Umbilical cord (tissue), 2 donors: ENCODE data around the gene SLC17A2. TPM values are rescaled to one million over a fixed set of nuclear protein-coding genes. Genes with fewer than 3 reads are reported as not detected.

Experiments used
- DNase-seq: peaks from one replicate; pipeline ENCODE4 v3.0.0-alpha.2; 2015; ENCODE audit warnings: low spot score
- total RNA-seq: library from RNA; depleted of rRNA; stranded (reverse); fragments of >200 nt; gene quantifications from one replicate; pipeline ENCODE4 v1.2.3, GENCODE V29; 2014; ENCODE audit warnings: low replicate concordance; ENCODE audit not compliant: insufficient read depth

The SLC17A2 gene
- total RNA-seq: 0.48 TPM

GRCh38 chr6:25930532-25931410 lies at the start of gene SLC17A2:
SLC17A2 (minus strand) TSS chr6:25930691; CDS start chr6:25925796, 4,895 bp downstream.
- DNase-seq: no peak

- no peak for DNase-seq
These were observed 45.6 kb upstream of the SLC17A2 start for GRCh38 chr6:25975923-25976560.

- no peak for DNase-seq
These were observed 43.5 kb upstream of the SLC17A2 start for GRCh38 chr6:25973923-25974555.

- no peak for DNase-seq
These were observed 42.4 kb upstream of the SLC17A2 start for GRCh38 chr6:25972902-25973301.

- DNase-seq: no peak
These were observed 41.6 kb upstream of the SLC17A2 start for GRCh38 chr6:25972128-25972527.

- peak; percentile 63 for DNase-seq
These were observed 40.8 kb upstream of the SLC17A2 start for GRCh38 chr6:25971187-25971821.

GRCh38 chr6:25968769-25969168 lies 38.3 kb upstream of the SLC17A2 start:
- no peak for DNase-seq

- no peak for DNase-seq
These were observed 36.2 kb upstream of the SLC17A2 start for GRCh38 chr6:25966711-25967110.

GRCh38 chr6:25965058-25965457 lies 34.6 kb upstream of the SLC17A2 start:
- DNase-seq: no peak

- peak; percentile 42 for DNase-seq
These were observed 33.1 kb upstream of the SLC17A2 start for GRCh38 chr6:25963426-25964123.

- DNase-seq: peak; percentile 97
These were observed 31.9 kb upstream of the SLC17A2 start, which contains the start of gene TRIM38 for GRCh38 chr6:25962149-25963127. TRIM38 (plus strand) TSS chr6:25962802; CDS start chr6:25966523, 3,721 bp downstream.

GRCh38 chr6:25961619-25962148 lies 31.2 kb upstream of the SLC17A2 start:
- DNase-seq: no peak

- DNase-seq: no peak
These were observed 30.2 kb upstream of the SLC17A2 start for GRCh38 chr6:25960734-25961133.

- no peak for DNase-seq
These were observed 29.5 kb upstream of the SLC17A2 start for GRCh38 chr6:25959890-25960536.

GRCh38 chr6:25958700-25959162 lies 28.2 kb upstream of the SLC17A2 start:
- peak; percentile 51 for DNase-seq

- no peak for DNase-seq
These were observed 25.7 kb upstream of the SLC17A2 start for GRCh38 chr6:25956226-25956625.

GRCh38 chr6:25954756-25955155 lies 24.3 kb upstream of the SLC17A2 start:
- DNase-seq: no peak

GRCh38 chr6:25953733-25954132 lies 23.2 kb upstream of the SLC17A2 start:
- no peak for DNase-seq

GRCh38 chr6:25952535-25952934 lies 22.0 kb upstream of the SLC17A2 start:
- DNase-seq: peak; percentile 18
